ENCODE data around the gene SEC16A. TPM values are rescaled to one million over a fixed set of nuclear protein-coding genes. Genes with fewer than 3 reads are reported as not detected.

SEC16A gene
- total RNA-seq, 1 donor from 2014 or later = 64.5 TPM

DNA sequence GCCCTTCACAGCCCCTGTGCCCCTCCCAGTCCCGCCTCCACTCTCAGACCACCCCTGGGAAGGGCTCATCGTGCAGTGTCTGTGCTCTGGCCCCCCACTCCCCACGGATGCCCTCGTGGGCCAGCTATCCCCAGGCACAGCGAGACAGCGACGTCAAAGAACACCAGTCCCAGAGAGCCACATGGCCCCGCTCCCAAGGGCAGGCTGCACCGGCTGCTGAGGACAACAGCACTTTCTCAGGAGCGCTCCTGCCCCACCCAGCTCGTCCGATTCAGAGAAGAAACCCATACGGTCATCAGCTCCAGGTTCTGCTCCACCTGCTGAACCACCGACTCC is 78.1 kb downstream of the SEC16A start:
- no peak overlapping the region for H3K4me3 ChIP-seq (ENCODE audit: low read depth, low read length)
- H3K27me3 ChIP-seq (ENCODE audit: control insufficient read depth, insufficient read depth, low read length) = no peaks in the 10 kb centered on the region
- no peak for DNase-seq (ENCODE audit: low read depth)
- H3K36me3 ChIP-seq (ENCODE audit: control insufficient read depth, insufficient read depth, low read length) = peaks cover 4% of the 10 kb centered on the region
- TF ChIP-seq, protein P1, sequence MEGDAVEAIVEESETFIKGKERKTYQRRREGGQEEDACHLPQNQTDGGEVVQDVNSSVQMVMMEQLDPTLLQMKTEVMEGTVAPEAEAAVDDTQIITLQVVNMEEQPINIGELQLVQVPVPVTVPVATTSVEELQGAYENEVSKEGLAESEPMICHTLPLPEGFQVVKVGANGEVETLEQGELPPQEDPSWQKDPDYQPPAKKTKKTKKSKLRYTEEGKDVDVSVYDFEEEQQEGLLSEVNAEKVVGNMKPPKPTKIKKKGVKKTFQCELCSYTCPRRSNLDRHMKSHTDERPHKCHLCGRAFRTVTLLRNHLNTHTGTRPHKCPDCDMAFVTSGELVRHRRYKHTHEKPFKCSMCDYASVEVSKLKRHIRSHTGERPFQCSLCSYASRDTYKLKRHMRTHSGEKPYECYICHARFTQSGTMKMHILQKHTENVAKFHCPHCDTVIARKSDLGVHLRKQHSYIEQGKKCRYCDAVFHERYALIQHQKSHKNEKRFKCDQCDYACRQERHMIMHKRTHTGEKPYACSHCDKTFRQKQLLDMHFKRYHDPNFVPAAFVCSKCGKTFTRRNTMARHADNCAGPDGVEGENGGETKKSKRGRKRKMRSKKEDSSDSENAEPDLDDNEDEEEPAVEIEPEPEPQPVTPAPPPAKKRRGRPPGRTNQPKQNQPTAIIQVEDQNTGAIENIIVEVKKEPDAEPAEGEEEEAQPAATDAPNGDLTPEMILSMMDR (IDR thresholded peaks at IDR 0.05; ENCODE audit: insufficient read depth, low read length, poor library complexity, severe bottlenecking) = no peak

DNA sequence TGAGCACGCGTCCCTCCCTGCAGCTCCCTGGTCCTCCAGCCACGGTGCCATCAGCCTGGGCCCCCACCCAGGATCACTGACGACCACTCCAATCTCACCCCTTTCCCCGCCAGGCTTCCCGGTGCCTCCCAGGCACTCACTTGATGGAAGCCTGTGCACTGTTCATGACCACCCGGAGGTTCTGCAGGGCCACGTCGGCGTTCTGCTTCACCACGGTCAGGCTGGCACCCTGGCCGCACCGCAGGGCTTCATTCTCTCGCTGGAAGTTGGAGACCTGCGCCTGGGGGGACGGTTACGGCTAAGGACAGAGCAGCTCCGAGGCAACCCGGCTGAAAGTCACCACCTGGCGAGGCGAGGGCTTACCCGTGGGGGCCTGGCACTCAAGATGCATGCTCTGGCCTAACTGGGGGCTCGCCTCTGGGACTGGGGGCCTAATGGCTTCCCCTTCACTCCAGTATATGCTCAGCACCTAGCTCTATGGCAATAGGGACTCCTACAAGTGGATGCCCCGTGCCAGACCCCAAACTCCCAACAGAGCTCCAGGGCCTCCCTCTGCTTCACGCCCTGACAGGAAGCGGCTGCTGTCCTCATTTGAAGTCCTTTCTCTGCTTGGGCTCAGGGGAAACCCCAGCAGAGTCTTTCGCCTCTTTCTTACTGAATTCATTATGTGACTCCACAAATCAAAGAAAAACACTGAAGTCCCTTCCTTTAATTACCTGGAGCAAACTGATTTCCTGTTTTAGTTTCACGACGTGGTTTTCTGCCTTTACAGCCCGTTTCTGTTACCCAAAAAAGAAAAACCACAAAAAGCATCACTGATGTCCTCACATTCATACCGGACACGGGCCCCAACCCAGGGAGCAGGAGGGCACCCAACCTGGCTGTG is 78.7 kb downstream of the SEC16A start:
- Histone ChIP-seq H3K36me3 (ENCODE audit: control insufficient read depth, insufficient read depth, low read length) (peaks cover 4% of the 10 kb centered on the region), H3K4me3 (ENCODE audit: low read depth, low read length) (no peak overlapping the region), H3K27me3 (ENCODE audit: control insufficient read depth, insufficient read depth, low read length) (no peaks in the 10 kb centered on the region)
- TF ChIP-seq, protein P1 (IDR thresholded peaks at IDR 0.05; ENCODE audit: insufficient read depth, low read length, poor library complexity, severe bottlenecking) = no peak
- no peak for DNase-seq (ENCODE audit: low read depth)

- H3K4me3 ChIP-seq (ENCODE audit: low read depth, low read length) = no peak overlapping the region
- peaks cover 4% of the 10 kb centered on the region for H3K36me3 ChIP-seq (ENCODE audit: control insufficient read depth, insufficient read depth, low read length)
- TF ChIP-seq, protein P1 (IDR thresholded peaks at IDR 0.05; ENCODE audit: insufficient read depth, low read length, poor library complexity, severe bottlenecking) = no peak
- no peak for DNase-seq (ENCODE audit: low read depth)
- no peaks in the 10 kb centered on the region for H3K27me3 ChIP-seq (ENCODE audit: control insufficient read depth, insufficient read depth, low read length)
These were observed 79.3 kb downstream of the SEC16A start for GRCh38 chr9:136403538-136403914.

GRCh38 chr9:136402067-136402466 is 80.8 kb downstream of the SEC16A start:
- no peak for DNase-seq (ENCODE audit: low read depth)
- no peaks in the 10 kb centered on the region for H3K27me3 ChIP-seq (ENCODE audit: control insufficient read depth, insufficient read depth, low read length)
- no peak overlapping the region for H3K4me3 ChIP-seq (ENCODE audit: low read depth, low read length)
- H3K36me3 ChIP-seq (ENCODE audit: control insufficient read depth, insufficient read depth, low read length) = peaks cover 6% of the 10 kb centered on the region
- TF ChIP-seq, protein P1 (IDR thresholded peaks at IDR 0.05; ENCODE audit: insufficient read depth, low read length, poor library complexity, severe bottlenecking) = no peak

GRCh38 chr9:136401173-136401922 is 81.5 kb downstream of the SEC16A start:
- H3K27me3 ChIP-seq (ENCODE audit: control insufficient read depth, insufficient read depth, low read length) = no peaks in the 10 kb centered on the region
- DNase-seq (ENCODE audit: low read depth) = no peak
- no peak overlapping the region for H3K4me3 ChIP-seq (ENCODE audit: low read depth, low read length)
- TF ChIP-seq, protein P1 (IDR thresholded peaks at IDR 0.05; ENCODE audit: insufficient read depth, low read length, poor library complexity, severe bottlenecking) = no peak
- H3K36me3 ChIP-seq (ENCODE audit: control insufficient read depth, insufficient read depth, low read length) = peaks cover 3% of the 10 kb centered on the region

Data from kidney epithelial cell (primary cell).